ENCODE results near the gene METAP1D. TPM values are rescaled to one million over a fixed set of nuclear protein-coding genes. Genes with fewer than 3 reads are reported as not detected.
A peak's percentile ranks its signal among the peaks of the same experiment; 100 is the strongest.

METAP1D gene
- total and polyA plus RNA-seq, 8 donors: 2.9 to 16.2 (median 4.7) TPM

DNA sequence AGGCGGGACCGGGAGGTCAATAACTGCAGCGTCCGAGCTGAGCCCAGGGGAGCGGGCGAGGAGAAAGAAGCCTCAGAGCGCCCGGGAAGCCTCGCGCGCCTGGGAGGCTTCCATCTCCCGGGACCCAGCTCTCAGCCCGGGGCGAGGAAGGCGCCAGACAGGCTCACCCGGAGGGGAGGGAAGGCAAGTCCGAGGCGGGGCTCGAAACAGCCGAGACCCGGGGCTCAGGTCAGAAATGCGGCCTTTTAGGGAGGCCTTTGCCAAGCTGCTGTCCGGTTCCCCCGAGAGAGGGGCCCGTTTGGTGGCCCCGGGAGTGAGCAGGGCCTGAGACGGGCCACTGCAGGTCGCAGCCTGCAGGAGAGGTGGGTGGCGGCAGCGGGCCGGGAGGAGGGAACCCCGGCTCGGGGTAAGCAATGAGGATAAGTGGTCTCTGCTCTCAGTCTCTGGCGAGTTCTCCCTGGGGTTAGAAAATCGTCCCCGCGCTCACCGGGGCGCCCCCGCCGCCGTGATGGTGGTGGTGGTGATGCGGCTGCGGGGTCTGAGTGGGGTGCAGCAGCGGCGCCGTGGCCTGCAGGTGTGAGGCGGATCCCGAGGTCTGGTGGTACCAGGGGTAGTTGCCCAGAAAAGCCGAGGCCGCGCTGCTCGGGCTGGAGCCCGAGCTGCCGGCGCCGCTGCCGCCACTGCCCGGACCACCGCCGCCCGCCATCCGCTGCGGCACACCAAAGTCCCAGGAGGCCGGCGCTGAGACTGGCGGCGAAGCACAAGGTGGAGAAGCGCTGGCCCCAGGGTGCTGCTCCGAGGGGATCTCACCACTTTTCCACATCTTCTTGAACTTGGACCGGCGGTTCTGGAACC lies 100.6 kb downstream of the METAP1D start:
- intact Hi-C loops (cut with DNase I; ENCODE audit: low total_unique reads): loop anchor here (10.0 kb wide), 2 partner anchors 286 to 396 kb away; no protein-coding TSS in a partner anchor
- no peak overlapping the region for H3K27ac ChIP-seq
- TF ChIP-seq POLR2A (IDR thresholded peaks at IDR 0.05): no peak
- no peak for TF ChIP-seq EP300 (IDR thresholded peaks at IDR 0.05)
- TF ChIP-seq POLR2AphosphoS5 (IDR thresholded peaks at IDR 0.05): no peak
- TF ChIP-seq, protein P1, sequence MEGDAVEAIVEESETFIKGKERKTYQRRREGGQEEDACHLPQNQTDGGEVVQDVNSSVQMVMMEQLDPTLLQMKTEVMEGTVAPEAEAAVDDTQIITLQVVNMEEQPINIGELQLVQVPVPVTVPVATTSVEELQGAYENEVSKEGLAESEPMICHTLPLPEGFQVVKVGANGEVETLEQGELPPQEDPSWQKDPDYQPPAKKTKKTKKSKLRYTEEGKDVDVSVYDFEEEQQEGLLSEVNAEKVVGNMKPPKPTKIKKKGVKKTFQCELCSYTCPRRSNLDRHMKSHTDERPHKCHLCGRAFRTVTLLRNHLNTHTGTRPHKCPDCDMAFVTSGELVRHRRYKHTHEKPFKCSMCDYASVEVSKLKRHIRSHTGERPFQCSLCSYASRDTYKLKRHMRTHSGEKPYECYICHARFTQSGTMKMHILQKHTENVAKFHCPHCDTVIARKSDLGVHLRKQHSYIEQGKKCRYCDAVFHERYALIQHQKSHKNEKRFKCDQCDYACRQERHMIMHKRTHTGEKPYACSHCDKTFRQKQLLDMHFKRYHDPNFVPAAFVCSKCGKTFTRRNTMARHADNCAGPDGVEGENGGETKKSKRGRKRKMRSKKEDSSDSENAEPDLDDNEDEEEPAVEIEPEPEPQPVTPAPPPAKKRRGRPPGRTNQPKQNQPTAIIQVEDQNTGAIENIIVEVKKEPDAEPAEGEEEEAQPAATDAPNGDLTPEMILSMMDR (IDR thresholded peaks at IDR 0.05): no peak
- peaks cover 71 to 100% (median 100%) of the 10 kb centered on the region in 3 donors for H3K27me3 ChIP-seq
- peak overlapping the region in 2 of 4 donors; percentile 5 to 60 for H3K4me3 ChIP-seq
- H3K9me3 ChIP-seq: no peaks in the 10 kb centered on the region
- DNase-seq: peak in 1 of 2 donors; percentile 22
- 5 to 8% (median 6%) methylated on average over 43 to 72 of the region's 72 CpGs for WGBS, 5 donors
- H3K36me3 ChIP-seq: no peaks in the 10 kb centered on the region
- H3K4me1 ChIP-seq: peaks cover 67 to 86% (median 75%) of the 10 kb centered on the region in 4 donors

DNA sequence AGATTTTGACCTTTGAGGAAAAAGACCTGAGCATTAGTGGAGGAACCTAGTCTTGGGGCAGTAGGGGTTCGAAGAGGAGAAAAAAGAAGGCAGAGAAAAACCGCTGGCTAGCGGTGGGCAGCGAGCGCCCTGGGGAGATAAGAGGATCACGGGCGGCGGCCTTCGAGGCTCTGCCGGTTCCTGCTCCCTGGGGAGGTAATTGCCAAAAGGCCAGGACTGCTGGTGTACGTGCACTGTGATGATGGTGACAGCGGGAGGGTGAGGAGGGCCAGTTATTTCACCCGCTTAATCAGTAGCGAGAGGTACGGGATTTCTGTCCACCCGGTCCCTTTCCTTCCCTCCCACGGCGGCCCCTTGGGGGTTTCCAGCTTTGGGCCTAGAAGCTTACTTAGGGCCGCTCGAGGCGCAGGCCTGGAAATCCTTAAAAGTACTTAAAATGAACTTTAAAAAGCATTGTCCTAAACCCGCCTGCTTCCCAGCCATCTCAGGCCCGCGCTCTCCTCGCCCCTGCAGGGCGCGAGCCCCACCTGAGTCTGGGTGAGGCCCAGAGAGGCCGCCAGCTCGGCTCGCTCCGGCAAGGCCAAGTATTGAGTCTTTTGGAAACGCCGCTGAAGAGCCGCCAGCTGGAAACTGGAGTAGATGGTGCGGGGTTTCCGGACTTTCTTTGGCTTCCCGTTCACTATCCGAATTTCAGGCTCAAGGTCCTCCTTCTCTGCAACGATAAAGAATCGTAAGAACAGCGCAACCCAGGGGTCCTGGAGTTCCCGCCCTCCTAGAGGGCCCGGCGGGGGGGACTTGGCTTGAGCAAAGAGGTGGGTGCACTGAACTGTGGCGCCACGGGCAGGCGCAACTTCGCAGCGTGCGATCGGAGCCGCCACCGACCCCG lies 101.4 kb downstream of the METAP1D start:
- H3K27me3 ChIP-seq: peaks cover 70 to 100% (median 100%) of the 10 kb centered on the region in 3 donors
- TF ChIP-seq POLR2A (IDR thresholded peaks at IDR 0.05) (no peak), EP300 (IDR thresholded peaks at IDR 0.05) (no peak), POLR2AphosphoS5 (IDR thresholded peaks at IDR 0.05) (no peak)
- TF ChIP-seq, protein P1 (IDR thresholded peaks at IDR 0.05): no peak
- peak in 1 of 2 donors; percentile 46 for DNase-seq
- H3K4me1 ChIP-seq: peaks cover 66 to 86% (median 72%) of the 10 kb centered on the region in 4 donors
- H3K27ac ChIP-seq: no peak overlapping the region
- H3K4me3 ChIP-seq: peak overlapping the region in 2 of 4 donors; percentile 56 to 60
- WGBS, 5 donors: 6 to 9% (median 7%) methylated on average over 45 to 54 of the region's 54 CpGs
- no peaks in the 10 kb centered on the region for H3K36me3 ChIP-seq
- intact Hi-C loops (cut with DNase I; ENCODE audit: low total_unique reads): loop anchor here (10.0 kb wide), 2 partner anchors 286 to 396 kb away; no protein-coding TSS in a partner anchor
- H3K9me3 ChIP-seq: no peaks in the 10 kb centered on the region

DNA sequence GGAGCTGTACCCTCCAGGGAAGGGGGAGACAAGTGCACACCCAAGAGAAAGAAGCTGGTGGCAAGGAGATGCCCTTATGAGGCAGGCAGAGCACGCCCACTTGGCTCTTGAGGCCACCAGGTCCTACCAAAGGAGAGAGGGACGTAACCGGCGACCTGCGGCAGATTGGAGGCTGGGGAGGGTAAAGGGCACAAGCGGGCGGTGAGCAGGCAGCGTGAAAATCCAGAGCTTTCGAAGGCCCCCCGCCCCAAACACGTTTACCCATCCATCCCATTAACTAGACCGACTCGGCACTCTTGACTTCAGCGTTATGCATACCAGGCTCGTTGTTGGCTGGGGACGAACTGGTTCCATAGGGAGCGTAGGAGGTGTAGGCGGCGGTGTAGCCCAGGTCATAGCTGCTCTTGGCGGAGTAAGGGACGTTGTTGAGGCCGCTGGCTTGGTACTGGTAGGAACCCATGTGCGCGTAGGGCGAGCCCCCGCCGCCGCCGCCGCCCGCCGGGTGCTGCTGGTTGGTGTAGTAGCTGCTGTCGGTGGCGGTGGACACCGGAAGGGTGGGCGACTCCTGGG lies 102.2 kb downstream of the METAP1D start:
- Histone ChIP-seq H3K27ac (no peak overlapping the region), H3K27me3 (peaks cover 67 to 100% (median 100%) of the 10 kb centered on the region in 3 donors), H3K36me3 (no peaks in the 10 kb centered on the region), H3K4me1 (peaks cover 64 to 86% (median 71%) of the 10 kb centered on the region in 4 donors), H3K9me3 (no peaks in the 10 kb centered on the region), H3K4me3 (peak overlapping the region; percentile 43 to 60 (median 54))
- WGBS, 5 donors: 3 to 6% (median 5%) methylated on average over 10 to 36 of the region's 36 CpGs
- TF ChIP-seq, protein P1 (IDR thresholded peaks at IDR 0.05): no peak
- no peak for TF ChIP-seq POLR2AphosphoS5 (IDR thresholded peaks at IDR 0.05)
- no peak for TF ChIP-seq EP300 (IDR thresholded peaks at IDR 0.05)
- no peak for TF ChIP-seq POLR2A (IDR thresholded peaks at IDR 0.05)
- intact Hi-C loops (cut with DNase I; ENCODE audit: low total_unique reads): loop anchor here (10.0 kb wide), 2 partner anchors 287 to 397 kb away; no protein-coding TSS in a partner anchor
- no peak for DNase-seq

All from stomach (tissue), 9 donors.